Caco-2 (cell line): ENCODE data around the gene IL18. TPM values are rescaled to one million over a fixed set of nuclear protein-coding genes. Genes with fewer than 3 reads are reported as not detected.

Experiments used
- BruUV-seq: library from RNA; stranded (reverse); fragments of 400-500 nt; replicated peaks from 2 replicates; lab custom pipeline; 2021; lab: Mats Ljungman, UMichigan
- CTCF ChIA-PET: fragments of 300-600 bp; sonication (Branson Sonifier 250); formaldehyde crosslinking; loops from one replicate; lab custom pipeline; 2022; ENCODE audit warnings: antibody characterized with exemption; lab: Charles Lee
- POLR2A ChIA-PET: fragments of 300-600 bp; sonication (Branson Sonifier 250); formaldehyde crosslinking; loops from one replicate; lab custom pipeline; 2022; ENCODE audit warnings: antibody characterized with exemption; lab: Charles Lee
- DNase-seq, 2 experiments: peaks; one replicate each; pipeline versions ENCODE4 v3.0.0 to v3.0.0-alpha.2; 2020 to 2022
- H3K27me3 ChIP-seq: replicated peaks from 2 replicates; pipeline ENCODE4 v1.6.0; 2011; ENCODE audit warnings: low read length; ENCODE audit not compliant: control insufficient read depth, insufficient read depth
- H3K36me3 ChIP-seq: 2 replicates; pipeline ENCODE4 v1.5.1; 2011; ENCODE audit warnings: low read length; ENCODE audit not compliant: control insufficient read depth, insufficient read depth
- H3K4me1 ChIP-seq: fragments of 250-450 bp; sonication (Bioruptor Pico); 2 replicates; pipeline ENCODE4 v1.5.1; 2020; ENCODE audit warnings: mild to moderate bottlenecking
- H3K4me3 ChIP-seq: 2 replicates; pipeline ENCODE4 v1.5.1; 2011; ENCODE audit warnings: low read depth, mild to moderate bottlenecking, control low read depth, low read length
- H3K9me3 ChIP-seq: fragments of 250-450 bp; sonication (Bioruptor Pico); 2 replicates; pipeline ENCODE4 v1.5.1; 2020; ENCODE audit warnings: mild to moderate bottlenecking, moderate library complexity
- H3K27ac Mint-ChIP-seq: one replicate; pipeline ENCODE4 v1.8.0; 2022; ENCODE audit warnings: mixed read lengths; ENCODE audit not compliant: unreplicated experiment
- H3K27me3 Mint-ChIP-seq: one replicate; pipeline ENCODE4 v1.8.0; 2022; ENCODE audit warnings: mixed read lengths; ENCODE audit not compliant: insufficient read depth, unreplicated experiment
- H3K36me3 Mint-ChIP-seq: one replicate; pipeline ENCODE4 v1.8.0; 2022; ENCODE audit warnings: mild to moderate bottlenecking, mixed read lengths; ENCODE audit not compliant: insufficient read depth, unreplicated experiment
- H3K4me1 Mint-ChIP-seq: one replicate; pipeline ENCODE4 v1.8.0; 2022; ENCODE audit warnings: low read depth, mixed read lengths; ENCODE audit not compliant: unreplicated experiment
- H3K4me3 Mint-ChIP-seq: one replicate; pipeline ENCODE4 v1.8.0; 2022; ENCODE audit warnings: mild to moderate bottlenecking, moderate library complexity, mixed read lengths; ENCODE audit not compliant: unreplicated experiment
- H3K9me3 Mint-ChIP-seq: one replicate; pipeline ENCODE4 v1.8.0; 2022; ENCODE audit warnings: mixed read lengths; ENCODE audit not compliant: unreplicated experiment
- CTCF ChIP-seq, 2 experiments: fragments of 200-600 bp in 1 of 2; IDR thresholded peaks; 1 replicate in 1 of 2; 2 replicates in 1 of 2; pipeline versions ENCODE4 v1.5.1 to v1.8.0; 2011 to 2022; ENCODE audit warnings: antibody characterized with exemption in 1 of 2, control low read depth in 1 of 2, inconsistent platforms in 1 of 2, low read depth in 1 of 2, low read length in 1 of 2, mild to moderate bottlenecking in 1 of 2, moderate library complexity in 1 of 2; ENCODE audit not compliant: insufficient read depth in 1 of 2, severe bottlenecking in 1 of 2, unreplicated experiment in 1 of 2
- intact Hi-C: fragments of 100-400 bp; cut with micrococcal nuclease; formaldehyde crosslinking; loops from one replicate; pipeline ENCODE4 v1.10.0; 2022; ENCODE audit not compliant: unreplicated experiment
- total RNA-seq: library from RNA; stranded (reverse); gene quantifications from 2 replicates; pipeline ENCODE4 v1.2.3, GENCODE V29; 2022

IL18 gene
- total RNA-seq, 1 experiment from 2014 or later, result 36.5 TPM

GRCh38 chr11:112115386-112115785, 48.5 kb downstream of the IL18 start:
- Mint-ChIP-seq H3K36me3 (no peaks in the 10 kb centered on the region), H3K4me3 (no peak overlapping the region), H3K27ac (no peak overlapping the region), H3K4me1 (no peaks in the 10 kb centered on the region), H3K27me3 (no peaks in the 10 kb centered on the region), H3K9me3 (no peaks in the 10 kb centered on the region)
- Histone ChIP-seq H3K36me3 (no peaks in the 10 kb centered on the region), H3K4me3 (no peak overlapping the region), H3K9me3 (no peaks in the 10 kb centered on the region), H3K27me3 (no peaks in the 10 kb centered on the region), H3K4me1 (no peaks in the 10 kb centered on the region)
- BruUV-seq, result no TSS peak
- ChIA-PET CTCF (no interaction called here), POLR2A (no interaction called here)
- no peak for TF ChIP-seq CTCF (IDR thresholded peaks at IDR 0.05; ENCODE audit: insufficient read depth in 1 of 2, low read depth in 1 of 2, low read length in 1 of 2, severe bottlenecking in 1 of 2, unreplicated experiment in 1 of 2)
- intact Hi-C loops, result no loop called here
- DNase-seq, result no peak

GRCh38 chr11:112114460-112114859, 49.4 kb downstream of the IL18 start:
- TF ChIP-seq CTCF (IDR thresholded peaks at IDR 0.05; ENCODE audit: insufficient read depth in 1 of 2, low read depth in 1 of 2, low read length in 1 of 2, severe bottlenecking in 1 of 2, unreplicated experiment in 1 of 2), result no peak
- H3K4me3 ChIP-seq, result no peak overlapping the region
- Mint-ChIP-seq H3K4me3 (no peak overlapping the region), H3K36me3 (no peaks in the 10 kb centered on the region), H3K4me1 (no peaks in the 10 kb centered on the region), H3K27ac (no peak overlapping the region), H3K27me3 (no peaks in the 10 kb centered on the region), H3K9me3 (no peaks in the 10 kb centered on the region)
- no peaks in the 10 kb centered on the region for H3K9me3 ChIP-seq
- DNase-seq, result no peak
- no peaks in the 10 kb centered on the region for H3K4me1 ChIP-seq
- CTCF ChIA-PET, result interaction anchor here (0.6 to 2.5 kb wide), 6 partner anchors 61 to 408 kb away, joined by 3 to 15 read pairs (median 5); partner anchors contain the start of gene BCO2
- POLR2A ChIA-PET, result interaction anchor here (0.7 kb wide), 1 partner anchor 43 kb away, joined by 4 read pairs; no protein-coding TSS in a partner anchor
- intact Hi-C loops, result loop anchor here (5.0 kb wide), 1 partner anchor 48 kb away; the partner anchor contains the start of gene IL18
- no peaks in the 10 kb centered on the region for H3K27me3 ChIP-seq
- H3K36me3 ChIP-seq, result no peaks in the 10 kb centered on the region
- BruUV-seq, result no TSS peak

- no peak overlapping the region for H3K4me3 Mint-ChIP-seq
- ChIA-PET CTCF (interaction anchor here (0.7 to 2.5 kb wide), 10 partner anchors 11 to 1438 kb away, joined by 3 to 17 read pairs (median 4); partner anchors contain the start of gene BCO2), POLR2A (interaction anchor here (0.7 kb wide), 1 partner anchor 44 kb away, joined by 4 read pairs; no protein-coding TSS in a partner anchor)
- H3K27ac Mint-ChIP-seq, result no peak overlapping the region
- no peaks in the 10 kb centered on the region for H3K4me1 Mint-ChIP-seq
- Histone ChIP-seq H3K4me1 (no peaks in the 10 kb centered on the region), H3K4me3 (no peak overlapping the region), H3K36me3 (no peaks in the 10 kb centered on the region), H3K9me3 (no peaks in the 10 kb centered on the region), H3K27me3 (no peaks in the 10 kb centered on the region)
- intact Hi-C loops, result loop anchor here (1.0 to 5.0 kb wide), 4 partner anchors 49 to 167 kb away; partner anchors contain the start of genes BCO2 and IL18
- no peaks in the 10 kb centered on the region for H3K9me3 Mint-ChIP-seq
- H3K36me3 Mint-ChIP-seq, result no peaks in the 10 kb centered on the region
- no TSS peak for BruUV-seq
- TF ChIP-seq CTCF (IDR thresholded peaks at IDR 0.05; ENCODE audit: insufficient read depth in 1 of 2, low read depth in 1 of 2, low read length in 1 of 2, severe bottlenecking in 1 of 2, unreplicated experiment in 1 of 2), result peak; percentile 88 to 92
- DNase-seq, result peak in 1 of 2 experiments; percentile 66
- H3K27me3 Mint-ChIP-seq, result no peaks in the 10 kb centered on the region
These were observed 50.1 kb downstream of the IL18 start for GRCh38 chr11:112113539-112114457.
